Measurements from ENCODE around the gene GABBR2. TPM values are rescaled to one million over a fixed set of nuclear protein-coding genes. Genes with fewer than 3 reads are reported as not detected.

Gene GABBR2
- total RNA-seq, 1 donor from 2014 or later = 116 TPM

DNA sequence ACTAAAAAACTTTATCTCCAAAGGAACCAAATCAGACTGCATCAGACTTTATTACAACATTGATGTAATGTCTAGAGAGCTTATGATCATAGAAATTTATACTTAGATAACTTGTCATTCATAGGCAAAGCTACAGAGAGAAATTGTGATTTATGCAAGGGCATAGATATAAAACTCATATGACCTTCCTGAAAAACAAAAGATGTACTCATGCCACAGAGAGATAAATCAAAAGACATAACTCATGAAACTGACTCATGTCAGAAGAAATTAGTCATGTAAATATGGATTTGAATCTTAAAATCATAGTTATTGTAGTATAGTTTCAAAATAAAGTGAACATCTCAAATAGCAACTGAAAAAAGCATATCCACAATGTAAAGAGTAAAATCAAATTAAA, 186.2 kb downstream of the GABBR2 start:
- peaks cover 3% of the 10 kb centered on the region for H3K9me3 Mint-ChIP-seq (ENCODE audit: unreplicated experiment)

DNA sequence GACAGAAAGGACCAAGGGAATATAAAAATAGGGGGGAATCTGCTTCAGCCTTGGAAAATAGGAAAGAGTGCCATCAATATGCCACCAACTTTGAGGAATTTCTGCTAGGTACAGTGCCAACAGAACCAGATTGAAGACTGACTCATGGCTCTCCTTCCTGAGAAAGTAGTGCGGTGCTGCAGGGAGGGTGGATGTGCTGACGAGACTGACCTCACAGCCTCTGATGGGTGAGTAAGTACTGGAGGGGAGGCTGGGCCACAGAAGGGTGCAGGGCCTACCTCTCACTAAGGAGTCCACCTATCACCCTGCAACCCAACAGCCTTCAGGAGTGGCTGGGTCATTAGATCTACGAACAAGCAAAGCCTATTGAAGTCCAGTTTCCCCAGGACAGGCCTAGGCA, 187.6 kb downstream of the GABBR2 start:
- Mint-ChIP-seq H3K9me3 (ENCODE audit: unreplicated experiment) (peaks cover 6% of the 10 kb centered on the region), H3K27ac (ENCODE audit: unreplicated experiment) (no peak overlapping the region), H3K36me3 (ENCODE audit: unreplicated experiment) (no peaks in the 10 kb centered on the region), H3K4me3 (ENCODE audit: unreplicated experiment) (no peak overlapping the region), H3K4me1 (ENCODE audit: low read depth, unreplicated experiment) (peaks cover 39% of the 10 kb centered on the region), H3K27me3 (ENCODE audit: unreplicated experiment) (peaks cover 5% of the 10 kb centered on the region)
- no peak for DNase-seq
- TF ChIP-seq, protein P1, sequence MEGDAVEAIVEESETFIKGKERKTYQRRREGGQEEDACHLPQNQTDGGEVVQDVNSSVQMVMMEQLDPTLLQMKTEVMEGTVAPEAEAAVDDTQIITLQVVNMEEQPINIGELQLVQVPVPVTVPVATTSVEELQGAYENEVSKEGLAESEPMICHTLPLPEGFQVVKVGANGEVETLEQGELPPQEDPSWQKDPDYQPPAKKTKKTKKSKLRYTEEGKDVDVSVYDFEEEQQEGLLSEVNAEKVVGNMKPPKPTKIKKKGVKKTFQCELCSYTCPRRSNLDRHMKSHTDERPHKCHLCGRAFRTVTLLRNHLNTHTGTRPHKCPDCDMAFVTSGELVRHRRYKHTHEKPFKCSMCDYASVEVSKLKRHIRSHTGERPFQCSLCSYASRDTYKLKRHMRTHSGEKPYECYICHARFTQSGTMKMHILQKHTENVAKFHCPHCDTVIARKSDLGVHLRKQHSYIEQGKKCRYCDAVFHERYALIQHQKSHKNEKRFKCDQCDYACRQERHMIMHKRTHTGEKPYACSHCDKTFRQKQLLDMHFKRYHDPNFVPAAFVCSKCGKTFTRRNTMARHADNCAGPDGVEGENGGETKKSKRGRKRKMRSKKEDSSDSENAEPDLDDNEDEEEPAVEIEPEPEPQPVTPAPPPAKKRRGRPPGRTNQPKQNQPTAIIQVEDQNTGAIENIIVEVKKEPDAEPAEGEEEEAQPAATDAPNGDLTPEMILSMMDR (IDR thresholded peaks at IDR 0.05; ENCODE audit: partially characterized antibody, unreplicated experiment) = no peak

More for the DNA sequence above, 186.2 kb downstream of the GABBR2 start:
- Mint-ChIP-seq H3K27ac (ENCODE audit: unreplicated experiment) (no peak overlapping the region), H3K27me3 (ENCODE audit: unreplicated experiment) (peaks cover 4% of the 10 kb centered on the region), H3K36me3 (ENCODE audit: unreplicated experiment) (no peaks in the 10 kb centered on the region), H3K4me3 (ENCODE audit: unreplicated experiment) (no peak overlapping the region), H3K4me1 (ENCODE audit: low read depth, unreplicated experiment) (peaks cover 39% of the 10 kb centered on the region)
- no peak for DNase-seq
- TF ChIP-seq, protein P1 (IDR thresholded peaks at IDR 0.05; ENCODE audit: partially characterized antibody, unreplicated experiment) = no peak

DNA sequence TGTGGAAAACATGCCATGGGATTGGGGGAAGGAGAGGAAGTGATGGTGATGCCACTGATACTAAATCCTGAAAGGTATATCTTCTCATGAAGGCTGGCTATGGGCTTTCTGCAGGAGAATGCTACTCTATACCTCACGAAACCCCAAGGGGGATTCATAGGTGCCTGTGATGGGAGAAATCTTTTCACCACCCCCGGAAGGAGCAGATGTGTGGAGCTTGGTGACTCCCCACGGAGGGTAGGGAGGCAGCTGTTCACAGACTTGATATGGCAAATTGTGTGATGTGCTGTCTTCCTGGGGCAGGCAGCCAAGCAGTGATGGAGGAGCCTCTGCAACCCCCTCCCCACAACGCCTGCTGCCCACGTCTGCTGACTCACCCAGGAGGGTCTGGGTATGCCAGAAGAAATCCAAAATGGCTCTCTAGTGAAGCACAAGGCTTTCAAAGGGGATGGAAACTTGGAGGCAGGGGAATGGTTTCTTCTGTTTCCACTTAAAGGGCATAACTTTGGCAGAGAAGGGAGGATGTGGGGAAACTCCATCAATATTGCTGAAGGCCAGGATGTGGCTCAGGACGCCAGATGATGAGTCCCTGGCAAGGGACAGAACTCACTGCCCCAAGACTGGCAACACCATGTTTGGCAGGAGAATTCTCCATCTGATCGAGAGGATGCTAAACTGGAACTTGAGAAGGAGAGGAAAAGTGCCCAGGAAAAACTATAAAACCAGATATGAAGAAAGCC, 188.3 kb downstream of the GABBR2 start:
- Mint-ChIP-seq H3K9me3 (ENCODE audit: unreplicated experiment) (peaks cover 6% of the 10 kb centered on the region), H3K36me3 (ENCODE audit: unreplicated experiment) (no peaks in the 10 kb centered on the region), H3K27ac (ENCODE audit: unreplicated experiment) (peak overlapping the region; percentile 23), H3K4me3 (ENCODE audit: unreplicated experiment) (peak overlapping the region; percentile 16), H3K4me1 (ENCODE audit: low read depth, unreplicated experiment) (peaks cover 42% of the 10 kb centered on the region), H3K27me3 (ENCODE audit: unreplicated experiment) (peaks cover 3% of the 10 kb centered on the region)
- TF ChIP-seq, protein P1 (IDR thresholded peaks at IDR 0.05; ENCODE audit: partially characterized antibody, unreplicated experiment) = no peak
- DNase-seq = no peak

DNA sequence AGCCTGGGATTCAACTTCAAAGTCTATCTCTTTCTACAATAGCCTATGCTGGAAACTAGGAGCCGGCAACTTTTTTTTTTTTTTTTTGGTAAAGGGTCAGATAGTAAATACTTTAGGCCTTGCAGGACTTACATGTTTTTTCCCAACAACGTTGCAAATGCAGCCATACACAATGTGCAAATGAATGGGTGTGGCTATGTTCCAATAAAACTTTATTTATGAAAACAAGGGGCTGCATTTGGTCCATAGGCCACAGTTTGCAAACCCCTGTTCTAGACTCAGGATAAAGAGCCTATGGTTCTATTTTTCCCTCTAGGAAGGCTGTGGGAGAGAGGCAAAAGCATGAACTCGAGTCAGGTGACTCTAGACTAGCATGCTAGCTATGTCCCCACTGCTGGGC, 189.1 kb downstream of the GABBR2 start:
- Mint-ChIP-seq H3K4me1 (ENCODE audit: low read depth, unreplicated experiment) (peaks cover 42% of the 10 kb centered on the region), H3K27me3 (ENCODE audit: unreplicated experiment) (peaks cover 3% of the 10 kb centered on the region), H3K9me3 (ENCODE audit: unreplicated experiment) (peaks cover 6% of the 10 kb centered on the region), H3K27ac (ENCODE audit: unreplicated experiment) (peak overlapping the region; percentile 83), H3K4me3 (ENCODE audit: unreplicated experiment) (no peak overlapping the region), H3K36me3 (ENCODE audit: unreplicated experiment) (no peaks in the 10 kb centered on the region)
- TF ChIP-seq, protein P1 (IDR thresholded peaks at IDR 0.05; ENCODE audit: partially characterized antibody, unreplicated experiment) = no peak
- no peak for DNase-seq

DNA sequence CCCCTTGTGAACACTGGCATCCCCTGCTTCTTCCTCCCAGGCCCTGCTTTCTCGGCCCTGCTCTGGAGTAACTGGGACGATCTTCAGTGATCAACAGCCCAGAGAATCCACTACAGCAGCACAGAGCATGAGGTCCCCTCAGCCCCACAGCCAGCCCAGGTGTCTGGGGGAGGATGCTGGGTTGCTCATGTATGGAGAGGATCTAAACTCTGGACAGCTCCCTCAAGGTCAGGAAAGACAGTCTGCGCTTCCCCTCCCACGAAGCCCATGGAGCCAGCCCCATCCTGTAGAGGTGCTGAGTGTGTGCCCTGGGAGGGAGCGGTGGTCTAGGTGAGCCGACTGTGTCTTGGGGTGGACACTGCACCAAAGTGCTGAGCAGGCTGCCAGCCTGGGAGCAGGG, 190.2 kb downstream of the GABBR2 start:
- H3K36me3 Mint-ChIP-seq (ENCODE audit: unreplicated experiment) = no peaks in the 10 kb centered on the region
- peaks cover 42% of the 10 kb centered on the region for H3K4me1 Mint-ChIP-seq (ENCODE audit: low read depth, unreplicated experiment)
- peaks cover 3% of the 10 kb centered on the region for H3K27me3 Mint-ChIP-seq (ENCODE audit: unreplicated experiment)
- H3K4me3 Mint-ChIP-seq (ENCODE audit: unreplicated experiment) = peak overlapping the region; percentile 11
- no peak for DNase-seq
- TF ChIP-seq, protein P1 (IDR thresholded peaks at IDR 0.05; ENCODE audit: partially characterized antibody, unreplicated experiment) = no peak
- peak overlapping the region; percentile 83 for H3K27ac Mint-ChIP-seq (ENCODE audit: unreplicated experiment)
- peaks cover 6% of the 10 kb centered on the region for H3K9me3 Mint-ChIP-seq (ENCODE audit: unreplicated experiment)
